Esophagus squamous epithelium (tissue), 4 donors: Measurements from ENCODE around the gene ZSCAN10.

Source experiments
- CTCF ChIP-seq, 6 experiments: fragments of 450-650 bp in 4 of 6; fragments of 200-600 bp in 2 of 6; sonication (generic) in 2 of 6; IDR thresholded peaks; one replicate each; pipeline ENCODE4 v1.5.1; 2016 to 2019; ENCODE audit warnings: antibody characterized with exemption in 6 of 6, mild to moderate bottlenecking in 4 of 6, moderate library complexity in 4 of 6
- POLR2A ChIP-seq, 4 donors: fragments of 450-650 bp; IDR thresholded peaks; one replicate each; pipeline ENCODE4 v1.6.1; 2017; ENCODE audit warnings: antibody characterized with exemption in 4 of 4, mild to moderate bottlenecking in 4 of 4, moderate library complexity in 3 of 4

GRCh38 chr16:3042376-3042775 lies 56.7 kb downstream of the ZSCAN10 start:
- TF ChIP-seq CTCF (IDR thresholded peaks at IDR 0.05) = no peak
- no peak for TF ChIP-seq POLR2A (IDR thresholded peaks at IDR 0.05)
